GM12878 (cell line): Measurements from ENCODE around the gene FKBP8. TPM values are rescaled to one million over a fixed set of nuclear protein-coding genes. Genes with fewer than 3 reads are reported as not detected.

ENCODE experiments used
- ATAC-seq: fragments of 200-7000 bp; cut with Tn5 transposase; 3 replicates; pipeline ENCODE4 v1.9.1; 2020; ENCODE audit warnings: mild to moderate bottlenecking, moderate library complexity
- BruUV-seq: library from RNA; stranded (reverse); fragments of 400-500 nt; replicated peaks from 2 replicates; lab custom pipeline; 2021; lab: Mats Ljungman, UMichigan
- CTCF ChIA-PET: fragments of 300-600 bp; sonication (Branson Sonifier 250); formaldehyde crosslinking; extraction: SDS; loops from one replicate; lab custom pipeline; 2021; ENCODE audit warnings: inconsistent platforms; lab: Yijun Ruan, JAX
- POLR2A ChIA-PET: fragments of 350-600 bp; formaldehyde crosslinking; extraction: SDS; loops from one replicate; lab custom pipeline; 2021; ENCODE audit warnings: inconsistent platforms; lab: Charles Lee
- RAD21 ChIA-PET: fragments of 300-600 bp; sonication (Branson Sonifier 250); formaldehyde crosslinking; loops from one replicate; lab custom pipeline; 2023; ENCODE audit warnings: antibody characterized with exemption; ENCODE audit not compliant: unreplicated experiment; lab: Charles Lee
- SMC1A ChIA-PET: fragments of 300-600 bp; sonication (Branson Sonifier 250); formaldehyde crosslinking; loops from one replicate; lab custom pipeline; 2023; ENCODE audit not compliant: unreplicated experiment, uncharacterized antibody; lab: Charles Lee
- DNase-seq: peaks from one replicate; pipeline ENCODE4 v3.0.0-alpha.2; 2011; ENCODE audit warnings: low read depth, low spot score
- FAIRE-seq: peaks from 3 replicates; lab custom pipeline; 2011; peaks lifted over from hg19 to GRCh38; lab: Jason Lieb, UNC
- H2AFZ ChIP-seq: 2 replicates; pipeline ENCODE4 v1.6.0; 2011; ENCODE audit warnings: low read depth, low read length, control low read depth; ENCODE audit not compliant: control insufficient read depth
- H3K27ac ChIP-seq: 2 replicates; pipeline ENCODE4 v1.5.1; 2011; ENCODE audit warnings: control low read depth; ENCODE audit not compliant: control insufficient read depth, insufficient read depth
- H3K27me3 ChIP-seq, 2 experiments: replicated peaks in 1 of 2; 2 replicates each; pipeline versions ENCODE4 v1.6.0 to v1.6.1; 2011; ENCODE audit warnings: low read length in 1 of 2; ENCODE audit not compliant: control insufficient read depth in 2 of 2, insufficient read depth in 2 of 2
- H3K36me3 ChIP-seq, 2 experiments: 2 replicates each; pipeline ENCODE4 v1.5.1; 2011; ENCODE audit warnings: low read length in 1 of 2; ENCODE audit not compliant: control insufficient read depth in 2 of 2, insufficient read depth in 2 of 2
- H3K4me1 ChIP-seq: 2 replicates; pipeline ENCODE4 v1.6.1; 2011; ENCODE audit warnings: mild to moderate bottlenecking, low read length, moderate library complexity, mixed read lengths; ENCODE audit not compliant: control insufficient read depth, insufficient read depth
- H3K4me2 ChIP-seq: 2 replicates; pipeline ENCODE4 v1.6.0; 2011; ENCODE audit warnings: control low read depth; ENCODE audit not compliant: control insufficient read depth, insufficient read depth
- H3K4me3 ChIP-seq: fragments of 200-600 bp; sonication (generic); 2 replicates; pipeline ENCODE4 v1.5.1; 2016
- H3K79me2 ChIP-seq: 2 replicates; pipeline ENCODE4 v1.6.0; 2011; ENCODE audit warnings: low read length; ENCODE audit not compliant: control insufficient read depth, insufficient read depth
- H3K9ac ChIP-seq: 2 replicates; pipeline ENCODE4 v1.8.0; 2011; ENCODE audit warnings: low read length, control low read depth, mixed read lengths; ENCODE audit not compliant: control insufficient read depth, insufficient read depth
- H3K9me3 ChIP-seq: replicated peaks from 3 replicates; pipeline ENCODE4 v1.5.1; 2011; ENCODE audit warnings: mild to moderate bottlenecking, low read length; ENCODE audit not compliant: control insufficient read depth, insufficient read depth
- H4K20me1 ChIP-seq: 2 replicates; pipeline ENCODE4 v1.6.0; 2011; ENCODE audit not compliant: control insufficient read depth, insufficient read depth
- ASH2L ChIP-seq: fragments of 300-600, 200-600 bp; sonication (generic); IDR thresholded peaks from 2 replicates; pipeline ENCODE4 v1.6.1; 2017; ENCODE audit warnings: low read depth, mild to moderate bottlenecking, borderline replicate concordance
- ATF7 ChIP-seq: fragments of 450-650 bp; IDR thresholded peaks from 2 replicates; pipeline ENCODE4 v1.6.1; 2016; ENCODE audit warnings: low read depth, mild to moderate bottlenecking
- BACH1 ChIP-seq: fragments of 450-650 bp; IDR thresholded peaks from 2 replicates; pipeline ENCODE4 v1.6.1; 2017; ENCODE audit warnings: mild to moderate bottlenecking, borderline replicate concordance
- CHD2 ChIP-seq: IDR thresholded peaks from 2 replicates; pipeline ENCODE4 v1.6.1; 2011; ENCODE audit warnings: low read depth, low read length, improper control_type of control experiment, borderline replicate concordance
- DPF2 ChIP-seq: fragments of 450-650 bp; IDR thresholded peaks from 2 replicates; pipeline ENCODE4 v1.6.1; 2017; ENCODE audit warnings: mild to moderate bottlenecking
- EED ChIP-seq: sonication (generic); IDR thresholded peaks from 2 replicates; pipeline ENCODE4 v1.6.1; 2016; ENCODE audit warnings: antibody characterized with exemption, low read depth
- EP300 ChIP-seq, 2 experiments: fragments of 150-350 bp in 1 of 2; IDR thresholded peaks; 2 replicates each; pipeline ENCODE4 v1.6.1; 2011 to 2012; ENCODE audit warnings: low read depth in 2 of 2, low read length in 2 of 2, borderline replicate concordance in 1 of 2, improper control_type of control experiment in 1 of 2, inconsistent platforms in 1 of 2; ENCODE audit not compliant: control insufficient read depth in 1 of 2
- IRF3 ChIP-seq: fragments of 450-650 bp; IDR thresholded peaks from 2 replicates; pipeline ENCODE4 v1.6.1; 2014; ENCODE audit warnings: mild to moderate bottlenecking
- PKNOX1 ChIP-seq: fragments of 450-650 bp; IDR thresholded peaks from 2 replicates; pipeline ENCODE4 v1.6.1; 2016; ENCODE audit warnings: mild to moderate bottlenecking
- POU2F2 ChIP-seq: IDR thresholded peaks from 3 replicates; pipeline ENCODE4 v1.6.1; 2011; ENCODE audit warnings: low read depth, mild to moderate bottlenecking, low read length, borderline replicate concordance
- RELB ChIP-seq: fragments of 450-650 bp; IDR thresholded peaks from 2 replicates; pipeline ENCODE4 v1.6.1; 2017; ENCODE audit warnings: low read depth, mild to moderate bottlenecking, moderate library complexity
- WGBS: methylation state at CpG from one replicate; pipeline ENCODE4 v1.1.6; 2016; ENCODE audit warnings: low lambda C conversion rate; ENCODE audit not compliant: insufficient replicate concordance, insufficient coverage; ENCODE audit errors: missing lambda C conversion rate; 5-methylcytosine and 5-hydroxymethylcytosine counted together
- in situ Hi-C: fragments of 300-500 bp; cut with MboI; formaldehyde crosslinking; loops from 9 replicates; pipeline ENCODE4 v1.14.3; 2018; ENCODE audit warnings: mixed read lengths
- intact Hi-C: fragments of 100-400 bp; cut with micrococcal nuclease; formaldehyde crosslinking; loops from one replicate; pipeline ENCODE4 v1.14.2; 2022; ENCODE audit not compliant: unreplicated experiment
- polyA plus RNA-seq, 11 experiments: library from polyadenylated mRNA; depleted of rRNA in 4 of 11; unstranded in 6 of 11; stranded (reverse) in 5 of 11; fragments of >200 nt; fragmentation: Nextera tagmentation in 4 of 11; fragmentation: Illumina TruSeq in 1 of 11; extraction: Ambion mirVana in 4 of 11; extraction: Trizol in 1 of 11; gene quantifications; 1 replicate in 1 of 11; 2 replicates in 10 of 11; pipeline versions ENCODE4 v1.2.1 to v1.2.3, GENCODE V29; 2011 to 2016; ENCODE audit warnings: inconsistent platforms in 2 of 11, missing spikeins in 2 of 11, low read depth in 1 of 11
- total RNA-seq, 4 experiments: library from RNA; depleted of rRNA in 3 of 4; stranded (reverse); fragments of >200 nt in 3 of 4; fragmentation: Illumina TruSeq in 1 of 4; extraction: Trizol in 1 of 4; gene quantifications; 2 replicates each; pipeline versions ENCODE4 v1.2.1 to v1.2.3, GENCODE V29; 2013 to 2021

FKBP8 gene
- total and polyA plus RNA-seq, 10 of the 15 experiments (the other 5 are each of a cell fraction or from before 2014, with no cell fraction given): 0.13 to 205 (median 95.4) TPM

GRCh38 chr19:18551631-18552030, 8.3 kb upstream of the FKBP8 start:
- ChIA-PET POLR2A (interaction anchor here (0.6 to 0.7 kb wide), 3 partner anchors 8 to 241 kb away, joined by 3 to 5 read pairs (median 3); partner anchors contain the start of gene FKBP8), SMC1A (no interaction called here), RAD21 (no interaction called here), CTCF (interaction anchor here (2.1 kb wide), 1 partner anchor 37 kb away, joined by 6 read pairs; the partner anchor contains the start of gene REX1BD)
- Histone ChIP-seq H3K9ac (no peak overlapping the region), H4K20me1 (no peaks in the 10 kb centered on the region), H2AFZ (no peak overlapping the region), H3K36me3 (no peaks in the 10 kb centered on the region), H3K4me3 (no peak overlapping the region), H3K79me2 (no peaks in the 10 kb centered on the region), H3K4me2 (no peak overlapping the region), H3K4me1 (no peaks in the 10 kb centered on the region), H3K27ac (no peak overlapping the region), H3K9me3 (no peaks in the 10 kb centered on the region), H3K27me3 (no peaks in the 10 kb centered on the region)
- DNase-seq: no peak
- in situ Hi-C loops: no loop called here
- intact Hi-C loops: no loop called here
- FAIRE-seq: no peak
- TF ChIP-seq EED: no peak
- no peak for TF ChIP-seq PKNOX1
- ATAC-seq: no peak
- 60% methylated on average over 6 of the region's 6 CpGs for WGBS
- BruUV-seq: no TSS peak

GRCh38 chr19:18543814-18544475, 572 bp upstream of the FKBP8 start:
- Histone ChIP-seq H3K27ac (peak overlapping the region; percentile 78), H3K79me2 (peaks cover 14% of the 10 kb centered on the region), H3K27me3 (no peaks in the 10 kb centered on the region), H3K9me3 (no peaks in the 10 kb centered on the region), H4K20me1 (no peaks in the 10 kb centered on the region), H3K4me3 (peak overlapping the region; percentile 74), H3K4me2 (peak overlapping the region; percentile 94), H3K36me3 (peaks cover 2 to 14% of the 10 kb centered on the region in 2 experiments; a peak in 3 of 4 replicates), H3K4me1 (peaks cover 10% of the 10 kb centered on the region), H2AFZ (peak overlapping the region; percentile 94), H3K9ac (peak overlapping the region; percentile 76)
- BruUV-seq: TSS peak; percentile 72
- SMC1A ChIA-PET: interaction anchor here (0.7 to 2.0 kb wide), 13 partner anchors 9 to 443 kb away, joined by 3 to 29 read pairs (median 4); partner anchors contain the start of genes ELL, KXD1, REX1BD and UBA52
- ATAC-seq: peak; percentile 93
- in situ Hi-C loops (no loop called here), intact Hi-C loops (loop anchor here (1.0 to 5.0 kb wide), 2 partner anchors 27 to 43 kb away; partner anchors contain the start of genes REX1BD and UBA52)
- 5% methylated on average over 12 of the region's 12 CpGs for WGBS
- POLR2A ChIA-PET: interaction anchor here (0.6 to 5.5 kb wide), 9 partner anchors 8 to 718 kb away, joined by 3 to 79 read pairs (median 5); partner anchors contain the start of genes ELL, KXD1, REX1BD and UBA52
- CTCF ChIA-PET: interaction anchor here (0.6 to 2.7 kb wide), 15 partner anchors 10 to 303 kb away, joined by 3 to 35 read pairs (median 6); partner anchors contain the start of genes KXD1 and REX1BD
- peak; percentile 72 for DNase-seq
- RAD21 ChIA-PET: interaction anchor here (0.5 to 2.9 kb wide), 12 partner anchors 13 to 375 kb away, joined by 3 to 39 read pairs (median 5); partner anchors contain the start of genes COPE, DDX49, KXD1 and REX1BD
- peak; percentile 94 for FAIRE-seq
- TF ChIP-seq DPF2 (no peak), ATF7 (peak; percentile 67), CHD2 (peak; percentile 80), IRF3 (no peak), BACH1 (0 out of 2 replicates have a peak, but pooled peaks have one; percentile 16), ASH2L (no peak), RELB (peak; percentile 46), EP300 (IDR thresholded peaks at IDR 0.05; ENCODE audit: borderline replicate concordance in 1 of 2, control insufficient read depth in 1 of 2, low read depth in 2 of 2, low read length in 2 of 2) (peak in 1 of 2 experiments; percentile 28; a peak in 1 of 4 replicates), POU2F2 (peak; percentile 54; the same call in 1 of the 3 replicates)
